Neuron (in vitro differentiated cells): ENCODE data around the gene PIN4.
"Not testable (repeated sequence)": the region's sequence is repeated elsewhere in the genome, so short reads cannot be mapped to it uniquely, and the experiment has no call there.

ENCODE experiments used
- H2AFZ ChIP-seq: one replicate; pipeline ENCODE4 v1.6.1; 2013; ENCODE audit warnings: low read depth, mild to moderate bottlenecking, inconsistent platforms, low read length, moderate library complexity
- H3K27me3 ChIP-seq: one replicate; pipeline ENCODE4 v1.6.1; 2013; ENCODE audit warnings: low read length; ENCODE audit not compliant: insufficient read depth
- H3K36me3 ChIP-seq: one replicate; pipeline ENCODE4 v1.6.1; 2013; ENCODE audit warnings: low read length; ENCODE audit not compliant: insufficient read depth
- H3K4me1 ChIP-seq: one replicate; pipeline ENCODE4 v1.6.1; 2013; ENCODE audit warnings: low read length; ENCODE audit not compliant: insufficient read depth
- H3K4me3 ChIP-seq: 2 replicates; pipeline ENCODE4 v1.5.1; 2013; ENCODE audit warnings: mild to moderate bottlenecking, low read length, moderate library complexity
- H3K9me3 ChIP-seq: one replicate; pipeline ENCODE4 v1.6.1; 2013; ENCODE audit warnings: low read length

PIN4 gene

GRCh38 chrX:72159769-72160168, 21.8 kb upstream of the PIN4 start:
- Histone ChIP-seq H3K36me3 (no peaks in the 10 kb centered on the region), H3K9me3 (peaks cover 15% of the 10 kb centered on the region), H3K4me1 (no peaks in the 10 kb centered on the region), H3K27me3 (no peaks in the 10 kb centered on the region), H3K4me3 (no peak overlapping the region), H2AFZ (no peak overlapping the region)

GRCh38 chrX:72165551-72165950, 16.0 kb upstream of the PIN4 start:
- Histone ChIP-seq H3K36me3 (no peaks in the 10 kb centered on the region), H3K9me3 (no peaks in the 10 kb centered on the region), H3K27me3 (no peaks in the 10 kb centered on the region), H2AFZ (no peak overlapping the region), H3K4me3 (no peak overlapping the region), H3K4me1 (no peaks in the 10 kb centered on the region)

GRCh38 chrX:72169008-72169728, 12.4 kb upstream of the PIN4 start:
- Histone ChIP-seq H3K4me1 (no peaks in the 10 kb centered on the region), H3K27me3 (no peaks in the 10 kb centered on the region), H3K9me3 (no peaks in the 10 kb centered on the region), H3K36me3 (no peaks in the 10 kb centered on the region), H3K4me3 (no peak overlapping the region), H2AFZ (no peak overlapping the region)

- not testable (repeated sequence) for H2AFZ ChIP-seq, H3K36me3 ChIP-seq, H3K4me3 ChIP-seq, H3K27me3 ChIP-seq, H3K9me3 ChIP-seq
- H3K4me1 ChIP-seq = peaks cover 10% of the 10 kb centered on the region
Observed at GRCh38 chrX:72176289-72176688, 5.3 kb upstream of the PIN4 start.

- peaks cover 10% of the 10 kb centered on the region for H3K4me1 ChIP-seq
- no peak overlapping the region for H3K4me3 ChIP-seq
- H3K9me3 ChIP-seq = no peaks in the 10 kb centered on the region
- H3K27me3 ChIP-seq = no peaks in the 10 kb centered on the region
- H2AFZ ChIP-seq = no peak overlapping the region
- H3K36me3 ChIP-seq = no peaks in the 10 kb centered on the region
Observed at GRCh38 chrX:72176981-72177380, 4.6 kb upstream of the PIN4 start.

- no peaks in the 10 kb centered on the region for H3K9me3 ChIP-seq
- peak overlapping the region; percentile 77 for H3K4me3 ChIP-seq
- peaks cover 15% of the 10 kb centered on the region for H3K4me1 ChIP-seq
- H2AFZ ChIP-seq = no peak overlapping the region
- H3K27me3 ChIP-seq = no peaks in the 10 kb centered on the region
- H3K36me3 ChIP-seq = no peaks in the 10 kb centered on the region
Observed at GRCh38 chrX:72180539-72180938, 1.0 kb upstream of the PIN4 start.

GRCh38 chrX:72182924-72183323, 1.4 kb downstream of the PIN4 start:
- peak overlapping the region; percentile 77 for H3K4me3 ChIP-seq
- no peaks in the 10 kb centered on the region for H3K27me3 ChIP-seq
- H2AFZ ChIP-seq = no peak overlapping the region
- peaks cover 11% of the 10 kb centered on the region for H3K36me3 ChIP-seq
- peaks cover 12% of the 10 kb centered on the region for H3K4me1 ChIP-seq
- no peaks in the 10 kb centered on the region for H3K9me3 ChIP-seq

- no peak overlapping the region for H3K4me3 ChIP-seq
- H3K36me3 ChIP-seq = peaks cover 24% of the 10 kb centered on the region
- no peaks in the 10 kb centered on the region for H3K9me3 ChIP-seq
- H2AFZ ChIP-seq = no peak overlapping the region
- H3K4me1 ChIP-seq = no peaks in the 10 kb centered on the region
- no peaks in the 10 kb centered on the region for H3K27me3 ChIP-seq
Observed at GRCh38 chrX:72201836-72202536, 20.4 kb downstream of the PIN4 start.

GRCh38 chrX:72202792-72203401, 21.3 kb downstream of the PIN4 start:
- no peak overlapping the region for H3K4me3 ChIP-seq
- H3K9me3 ChIP-seq = no peaks in the 10 kb centered on the region
- H3K36me3 ChIP-seq = peaks cover 21% of the 10 kb centered on the region
- no peaks in the 10 kb centered on the region for H3K4me1 ChIP-seq
- no peaks in the 10 kb centered on the region for H3K27me3 ChIP-seq
- no peak overlapping the region for H2AFZ ChIP-seq

- H3K9me3 ChIP-seq = no peaks in the 10 kb centered on the region
- no peaks in the 10 kb centered on the region for H3K4me1 ChIP-seq
- H3K36me3 ChIP-seq = peaks cover 22% of the 10 kb centered on the region
- H3K27me3 ChIP-seq = no peaks in the 10 kb centered on the region
- no peak overlapping the region for H3K4me3 ChIP-seq
- no peak overlapping the region for H2AFZ ChIP-seq
Observed at GRCh38 chrX:72203421-72203820, 21.9 kb downstream of the PIN4 start.

GRCh38 chrX:72205706-72206105, 24.1 kb downstream of the PIN4 start:
- peaks cover 16% of the 10 kb centered on the region for H3K36me3 ChIP-seq
- no peaks in the 10 kb centered on the region for H3K4me1 ChIP-seq
- H3K4me3 ChIP-seq = no peak overlapping the region
- no peaks in the 10 kb centered on the region for H3K27me3 ChIP-seq
- no peaks in the 10 kb centered on the region for H3K9me3 ChIP-seq
- no peak overlapping the region for H2AFZ ChIP-seq

- Histone ChIP-seq H3K9me3 (no peaks in the 10 kb centered on the region), H3K4me1 (no peaks in the 10 kb centered on the region), H3K27me3 (no peaks in the 10 kb centered on the region), H3K36me3 (peaks cover 14% of the 10 kb centered on the region), H3K4me3 (no peak overlapping the region), H2AFZ (no peak overlapping the region)
Observed at GRCh38 chrX:72207366-72207765, 25.8 kb downstream of the PIN4 start.

GRCh38 chrX:72208126-72208800, 26.7 kb downstream of the PIN4 start:
- Histone ChIP-seq H2AFZ (no peak overlapping the region), H3K9me3 (no peaks in the 10 kb centered on the region), H3K4me3 (no peak overlapping the region), H3K4me1 (no peaks in the 10 kb centered on the region), H3K27me3 (no peaks in the 10 kb centered on the region), H3K36me3 (peaks cover 14% of the 10 kb centered on the region)
